SU-DHL-6 (cell line): ENCODE results near the gene ATP8A1.

Experiments used
- CTCF ChIP-seq: fragments of 200-600 bp; sonication (generic); IDR thresholded peaks from one replicate; pipeline ENCODE4 v1.5.1; 2017; ENCODE audit warnings: antibody characterized with exemption, mild to moderate bottlenecking, low read length, moderate library complexity; ENCODE audit not compliant: insufficient read depth, poor library complexity, severe bottlenecking
- EZH2phosphoT487 ChIP-seq: fragments of 200-600 bp; sonication (generic), shearing (Covaris generic); conservative IDR thresholded peaks from 2 replicates; pipeline ENCODE4 v1.6.1; 2018; ENCODE audit warnings: mild to moderate bottlenecking, antibody characterized with exemption, low read length, moderate library complexity, mixed read lengths

- TF ChIP-seq CTCF (no peak), EZH2phosphoT487 (no peak)
These were observed 228.9 kb downstream of the ATP8A1 start for GRCh38 chr4:42428036-42428435.
